ENCODE data around the gene LRP4. TPM values are rescaled to one million over a fixed set of nuclear protein-coding genes. Genes with fewer than 3 reads are reported as not detected.

The LRP4 gene
- polyA plus RNA-seq, 1 experiment: 1.3 TPM

GRCh38 chr11:46837860-46838259, 80.5 kb downstream of the LRP4 start:
- Histone ChIP-seq H3K4me3 (ENCODE audit: low read depth, low read length) (no peak overlapping the region), H3K27me3 (ENCODE audit: control insufficient read depth, insufficient read depth, low read length) (no peaks in the 10 kb centered on the region), H3K36me3 (ENCODE audit: control insufficient read depth, insufficient read depth, low read length) (no peaks in the 10 kb centered on the region)
- POLR2A ChIA-PET: no interaction called here
- no peak for DNase-seq (ENCODE audit: low read depth)
- CTCF ChIA-PET: interaction anchor here (0.6 kb wide), 1 partner anchor 164 kb away, joined by 3 read pairs; no protein-coding TSS in a partner anchor
- TF ChIP-seq, protein P1, sequence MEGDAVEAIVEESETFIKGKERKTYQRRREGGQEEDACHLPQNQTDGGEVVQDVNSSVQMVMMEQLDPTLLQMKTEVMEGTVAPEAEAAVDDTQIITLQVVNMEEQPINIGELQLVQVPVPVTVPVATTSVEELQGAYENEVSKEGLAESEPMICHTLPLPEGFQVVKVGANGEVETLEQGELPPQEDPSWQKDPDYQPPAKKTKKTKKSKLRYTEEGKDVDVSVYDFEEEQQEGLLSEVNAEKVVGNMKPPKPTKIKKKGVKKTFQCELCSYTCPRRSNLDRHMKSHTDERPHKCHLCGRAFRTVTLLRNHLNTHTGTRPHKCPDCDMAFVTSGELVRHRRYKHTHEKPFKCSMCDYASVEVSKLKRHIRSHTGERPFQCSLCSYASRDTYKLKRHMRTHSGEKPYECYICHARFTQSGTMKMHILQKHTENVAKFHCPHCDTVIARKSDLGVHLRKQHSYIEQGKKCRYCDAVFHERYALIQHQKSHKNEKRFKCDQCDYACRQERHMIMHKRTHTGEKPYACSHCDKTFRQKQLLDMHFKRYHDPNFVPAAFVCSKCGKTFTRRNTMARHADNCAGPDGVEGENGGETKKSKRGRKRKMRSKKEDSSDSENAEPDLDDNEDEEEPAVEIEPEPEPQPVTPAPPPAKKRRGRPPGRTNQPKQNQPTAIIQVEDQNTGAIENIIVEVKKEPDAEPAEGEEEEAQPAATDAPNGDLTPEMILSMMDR (IDR thresholded peaks at IDR 0.05; ENCODE audit: insufficient read depth, low read depth, low read length): no peak

GRCh38 chr11:46836870-46837269, 81.5 kb downstream of the LRP4 start:
- DNase-seq (ENCODE audit: low read depth): no peak
- H3K4me3 ChIP-seq (ENCODE audit: low read depth, low read length): no peak overlapping the region
- no peaks in the 10 kb centered on the region for H3K36me3 ChIP-seq (ENCODE audit: control insufficient read depth, insufficient read depth, low read length)
- CTCF ChIA-PET: no interaction called here
- TF ChIP-seq, protein P1 (IDR thresholded peaks at IDR 0.05; ENCODE audit: insufficient read depth, low read depth, low read length): no peak
- POLR2A ChIA-PET: no interaction called here
- H3K27me3 ChIP-seq (ENCODE audit: control insufficient read depth, insufficient read depth, low read length): no peaks in the 10 kb centered on the region

- TF ChIP-seq, protein P1 (IDR thresholded peaks at IDR 0.05; ENCODE audit: insufficient read depth, low read depth, low read length): no peak
- DNase-seq (ENCODE audit: low read depth): no peak
- Histone ChIP-seq H3K27me3 (ENCODE audit: control insufficient read depth, insufficient read depth, low read length) (no peaks in the 10 kb centered on the region), H3K36me3 (ENCODE audit: control insufficient read depth, insufficient read depth, low read length) (no peaks in the 10 kb centered on the region), H3K4me3 (ENCODE audit: low read depth, low read length) (no peak overlapping the region)
- POLR2A ChIA-PET: no interaction called here
- CTCF ChIA-PET: no interaction called here
These were observed 81.9 kb downstream of the LRP4 start for GRCh38 chr11:46836431-46836830.

DNA sequence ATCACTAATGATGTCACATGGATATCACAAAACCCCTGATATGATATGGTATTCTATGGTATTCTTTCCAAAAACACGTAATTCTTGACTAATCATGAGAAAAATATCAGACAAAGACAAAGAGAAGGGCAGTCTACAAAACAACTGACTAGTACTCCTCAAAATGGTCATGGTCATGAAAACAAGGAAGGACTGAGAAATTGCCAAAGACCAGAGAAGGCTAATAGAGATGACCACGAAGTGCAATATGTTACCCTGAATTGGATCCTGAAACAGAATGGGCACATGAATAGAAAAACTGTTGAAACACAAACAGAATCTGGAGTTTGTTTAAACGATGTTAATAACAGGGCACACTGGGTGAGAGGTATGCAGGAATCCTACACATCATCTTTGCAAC, 82.5 kb downstream of the LRP4 start:
- no peaks in the 10 kb centered on the region for H3K27me3 ChIP-seq (ENCODE audit: control insufficient read depth, insufficient read depth, low read length)
- no peaks in the 10 kb centered on the region for H3K36me3 ChIP-seq (ENCODE audit: control insufficient read depth, insufficient read depth, low read length)
- CTCF ChIA-PET: interaction anchor here (0.7 to 1.1 kb wide), 2 partner anchors 14 to 36 kb away, joined by 3 read pairs; no protein-coding TSS in a partner anchor
- TF ChIP-seq, protein P1 (IDR thresholded peaks at IDR 0.05; ENCODE audit: insufficient read depth, low read depth, low read length): no peak
- no peak overlapping the region for H3K4me3 ChIP-seq (ENCODE audit: low read depth, low read length)
- DNase-seq (ENCODE audit: low read depth): no peak
- POLR2A ChIA-PET: no interaction called here

- ChIA-PET POLR2A (no interaction called here), CTCF (interaction anchor here (1.1 kb wide), 1 partner anchor 13 kb away, joined by 3 read pairs; no protein-coding TSS in a partner anchor)
- TF ChIP-seq, protein P1 (IDR thresholded peaks at IDR 0.05; ENCODE audit: insufficient read depth, low read depth, low read length): no peak
- no peak for DNase-seq (ENCODE audit: low read depth)
- H3K4me3 ChIP-seq (ENCODE audit: low read depth, low read length): no peak overlapping the region
- no peaks in the 10 kb centered on the region for H3K27me3 ChIP-seq (ENCODE audit: control insufficient read depth, insufficient read depth, low read length)
- H3K36me3 ChIP-seq (ENCODE audit: control insufficient read depth, insufficient read depth, low read length): no peaks in the 10 kb centered on the region
These were observed 83.5 kb downstream of the LRP4 start for GRCh38 chr11:46834821-46835220.
